Esophagus squamous epithelium (tissue), 5 donors: ENCODE results near the gene PCNX4. TPM values are rescaled to one million over a fixed set of nuclear protein-coding genes. Genes with fewer than 3 reads are reported as not detected.

Experiments
- DNase-seq: peaks from one replicate; lab custom pipeline; 2025; lab: John Stamatoyannopoulos, UW
- H3K27ac ChIP-seq, 4 donors: fragments of 200-600 bp; sonication (generic); one replicate each; pipeline ENCODE4 v1.5.1; 2016 to 2019; ENCODE audit warnings: mild to moderate bottlenecking in 1 of 4
- H3K27me3 ChIP-seq, 4 donors: fragments of 200-600 bp; sonication (generic); 1 replicate in 3 of 4; 2 replicates in 1 of 4; pipeline versions ENCODE4 v1.5.1 to v1.6.0; 2017 to 2021; ENCODE audit warnings: antibody characterized with exemption in 1 of 4
- H3K36me3 ChIP-seq, 3 donors: fragments of 200-600 bp; sonication (generic); one replicate each; pipeline ENCODE4 v1.5.1; 2016 to 2019
- H3K4me1 ChIP-seq, 3 donors: fragments of 200-600 bp; sonication (generic); one replicate each; pipeline ENCODE4 v1.5.1; 2017 to 2019
- H3K4me3 ChIP-seq, 4 donors: fragments of 200-600 bp; sonication (generic); 1 replicate in 3 of 4; 2 replicates in 1 of 4; pipeline ENCODE4 v1.5.1; 2016 to 2019; ENCODE audit warnings: mild to moderate bottlenecking in 2 of 4, moderate library complexity in 1 of 4
- H3K9me3 ChIP-seq, 3 donors: fragments of 200-600 bp; sonication (generic); one replicate each; pipeline ENCODE4 v1.5.1; 2016 to 2019
- POLR2A ChIP-seq, 4 donors: fragments of 450-650 bp; IDR thresholded peaks; one replicate each; pipeline ENCODE4 v1.6.1; 2017; ENCODE audit warnings: antibody characterized with exemption in 4 of 4, mild to moderate bottlenecking in 4 of 4, moderate library complexity in 3 of 4
- WGBS, 2 donors: methylation state at CpG; one replicate each; pipeline ENCODE4 v1.1.5; 2018; 5-methylcytosine and 5-hydroxymethylcytosine counted together
- intact Hi-C: fragments of 100-400 bp; cut with DNase I; formaldehyde crosslinking; loops from one replicate; pipeline ENCODE4 v1.15.0; 2022
- total RNA-seq, 4 donors: library from RNA; depleted of rRNA; stranded (reverse); fragments of >200 nt; gene quantifications; one replicate each; pipeline ENCODE4 v1.1.0, GENCODE V29; 2016
- TF ChIP-seq, protein P1 (sequence below), 6 experiments: fragments of 450-650 bp in 4 of 6; fragments of 200-600 bp in 2 of 6; sonication (generic) in 2 of 6; IDR thresholded peaks; one replicate each; pipeline ENCODE4 v1.5.1; 2016 to 2019; ENCODE audit warnings: antibody characterized with exemption in 6 of 6, mild to moderate bottlenecking in 4 of 6, moderate library complexity in 4 of 6
- donor health status: DM: yes; HTN: yes; CAD: no.

PCNX4 gene
- total RNA-seq, 4 donors from 2014 or later, result 9.4 to 31.1 (median 18.7) TPM

DNA sequence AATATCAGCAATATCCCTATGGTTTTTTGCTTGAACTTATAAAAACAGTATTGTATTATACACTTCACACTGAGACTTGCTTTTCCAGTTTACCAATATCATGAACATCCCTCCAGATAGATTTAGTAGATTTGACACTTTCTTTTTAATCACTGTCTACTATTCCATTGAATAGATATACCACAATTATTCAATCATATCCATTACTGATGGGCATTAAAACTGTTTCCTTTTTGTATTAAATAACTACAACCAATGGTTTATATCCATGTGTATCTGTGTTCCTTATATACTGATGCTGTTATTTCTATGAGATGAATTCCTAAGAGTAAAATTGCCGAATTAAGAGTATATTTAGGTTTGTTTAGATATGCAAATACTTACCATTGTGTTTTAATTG is 86.4 kb downstream of the PCNX4 start:
- Histone ChIP-seq H3K27me3 (no peaks in the 10 kb centered on the region), H3K4me3 (no peak overlapping the region), H3K36me3 (no peaks in the 10 kb centered on the region), H3K4me1 (peaks cover 0 to 11% (median 0%) of the 10 kb centered on the region in 3 donors), H3K9me3 (no peaks in the 10 kb centered on the region), H3K27ac (no peak overlapping the region)
- no peak for DNase-seq
- 85 to 100% methylated on average over 1 of the region's 1 CpG for WGBS, 2 donors
- TF ChIP-seq POLR2A (IDR thresholded peaks at IDR 0.05), result no peak
- TF ChIP-seq, protein P1, sequence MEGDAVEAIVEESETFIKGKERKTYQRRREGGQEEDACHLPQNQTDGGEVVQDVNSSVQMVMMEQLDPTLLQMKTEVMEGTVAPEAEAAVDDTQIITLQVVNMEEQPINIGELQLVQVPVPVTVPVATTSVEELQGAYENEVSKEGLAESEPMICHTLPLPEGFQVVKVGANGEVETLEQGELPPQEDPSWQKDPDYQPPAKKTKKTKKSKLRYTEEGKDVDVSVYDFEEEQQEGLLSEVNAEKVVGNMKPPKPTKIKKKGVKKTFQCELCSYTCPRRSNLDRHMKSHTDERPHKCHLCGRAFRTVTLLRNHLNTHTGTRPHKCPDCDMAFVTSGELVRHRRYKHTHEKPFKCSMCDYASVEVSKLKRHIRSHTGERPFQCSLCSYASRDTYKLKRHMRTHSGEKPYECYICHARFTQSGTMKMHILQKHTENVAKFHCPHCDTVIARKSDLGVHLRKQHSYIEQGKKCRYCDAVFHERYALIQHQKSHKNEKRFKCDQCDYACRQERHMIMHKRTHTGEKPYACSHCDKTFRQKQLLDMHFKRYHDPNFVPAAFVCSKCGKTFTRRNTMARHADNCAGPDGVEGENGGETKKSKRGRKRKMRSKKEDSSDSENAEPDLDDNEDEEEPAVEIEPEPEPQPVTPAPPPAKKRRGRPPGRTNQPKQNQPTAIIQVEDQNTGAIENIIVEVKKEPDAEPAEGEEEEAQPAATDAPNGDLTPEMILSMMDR (IDR thresholded peaks at IDR 0.05), result no peak
- intact Hi-C loops, result no loop called here

DNA sequence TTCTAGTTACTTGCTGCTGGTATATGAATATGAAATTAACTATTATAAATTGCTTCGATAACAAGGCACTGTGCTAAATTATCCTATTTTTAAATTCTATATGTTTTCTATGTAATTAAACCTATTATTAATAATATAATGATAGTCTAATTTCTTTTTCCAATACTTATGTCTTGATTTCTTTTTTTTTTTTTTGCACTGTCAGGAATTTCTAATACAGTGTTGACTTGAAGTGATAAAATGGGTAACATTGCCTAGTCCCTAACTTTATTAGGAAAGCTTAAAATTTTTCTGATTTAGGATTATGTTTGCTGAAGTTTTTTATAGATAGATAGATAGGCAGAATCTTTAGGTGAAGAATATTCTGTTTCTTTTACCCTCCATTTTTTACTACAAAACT is 87.1 kb downstream of the PCNX4 start:
- WGBS, 2 donors, result 94 to 96% methylated on average over 1 of the region's 1 CpG
- TF ChIP-seq POLR2A (IDR thresholded peaks at IDR 0.05), result no peak
- TF ChIP-seq, protein P1 (IDR thresholded peaks at IDR 0.05), result no peak
- intact Hi-C loops, result no loop called here

DNA sequence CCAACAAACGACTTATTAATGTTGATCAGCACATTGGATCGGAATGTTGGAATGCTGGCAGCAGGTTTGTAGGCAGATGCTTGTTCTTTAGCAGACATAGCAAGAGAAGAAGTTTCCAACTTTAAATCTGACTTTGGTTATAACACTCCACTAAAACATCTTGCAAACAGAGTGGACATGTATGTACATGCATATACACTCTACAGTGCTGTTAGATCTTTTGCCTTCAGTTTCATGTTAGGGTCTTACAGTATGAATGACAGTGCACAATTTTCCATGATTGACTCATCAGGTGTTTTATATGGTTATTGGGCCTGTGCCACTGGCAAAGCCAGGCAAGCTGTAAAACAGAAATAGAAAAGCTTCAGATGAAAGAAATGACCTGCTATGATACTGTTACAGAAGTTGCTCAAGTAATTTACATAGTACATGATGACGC is 87.7 kb downstream of the PCNX4 start:
- TF ChIP-seq POLR2A (IDR thresholded peaks at IDR 0.05), result no peak
- TF ChIP-seq, protein P1 (IDR thresholded peaks at IDR 0.05), result no peak
- H3K4me1 ChIP-seq, result peaks cover 0 to 20% (median 8%) of the 10 kb centered on the region in 3 donors
- DNase-seq, result no peak
- no peaks in the 10 kb centered on the region for H3K27me3 ChIP-seq
- H3K4me3 ChIP-seq, result no peak overlapping the region
- H3K36me3 ChIP-seq, result no peaks in the 10 kb centered on the region
- intact Hi-C loops, result no loop called here
- H3K27ac ChIP-seq, result peak overlapping the region in 2 of 4 donors; percentile 0 to 7
- 26 to 47% methylated on average over 3 of the region's 3 CpGs for WGBS, 2 donors
- H3K9me3 ChIP-seq, result no peaks in the 10 kb centered on the region

More for the DNA sequence above, 87.1 kb downstream of the PCNX4 start:
- no peak overlapping the region for H3K4me3 ChIP-seq
- H3K27me3 ChIP-seq, result no peaks in the 10 kb centered on the region
- no peak overlapping the region for H3K27ac ChIP-seq
- H3K4me1 ChIP-seq, result peaks cover 0 to 15% (median 4%) of the 10 kb centered on the region in 3 donors
- H3K36me3 ChIP-seq, result no peaks in the 10 kb centered on the region
- H3K9me3 ChIP-seq, result no peaks in the 10 kb centered on the region
- no peak for DNase-seq

DNA sequence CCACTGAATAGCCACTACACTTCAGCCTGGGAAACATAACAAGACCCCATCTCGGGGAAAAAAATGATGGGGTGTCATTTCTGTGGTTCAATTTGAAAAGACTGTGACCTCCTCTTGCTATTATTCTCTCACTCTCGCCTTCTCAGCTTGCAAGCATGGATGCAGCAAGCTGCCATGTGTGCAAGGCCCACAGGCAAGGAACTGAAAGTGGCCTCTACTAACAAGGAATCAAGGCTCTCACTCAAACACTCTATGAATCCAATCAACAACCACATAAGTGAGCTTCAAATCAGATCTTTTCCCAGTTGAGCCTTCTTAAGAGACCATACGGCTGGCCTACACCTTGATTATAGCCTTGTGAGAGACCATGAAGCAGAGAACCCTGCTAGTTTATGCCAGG is 91.4 kb downstream of the PCNX4 start:
- intact Hi-C loops, result no loop called here
- no peak for DNase-seq
- H3K4me1 ChIP-seq, result peaks cover 0 to 20% (median 8%) of the 10 kb centered on the region in 3 donors
- no peaks in the 10 kb centered on the region for H3K9me3 ChIP-seq
- H3K27ac ChIP-seq, result no peak overlapping the region
- H3K27me3 ChIP-seq, result no peaks in the 10 kb centered on the region
- no peak overlapping the region for H3K4me3 ChIP-seq
- WGBS, 2 donors, result 92 to 100% methylated on average over 3 of the region's 3 CpGs
- H3K36me3 ChIP-seq, result no peaks in the 10 kb centered on the region
- TF ChIP-seq POLR2A (IDR thresholded peaks at IDR 0.05), result no peak

DNA sequence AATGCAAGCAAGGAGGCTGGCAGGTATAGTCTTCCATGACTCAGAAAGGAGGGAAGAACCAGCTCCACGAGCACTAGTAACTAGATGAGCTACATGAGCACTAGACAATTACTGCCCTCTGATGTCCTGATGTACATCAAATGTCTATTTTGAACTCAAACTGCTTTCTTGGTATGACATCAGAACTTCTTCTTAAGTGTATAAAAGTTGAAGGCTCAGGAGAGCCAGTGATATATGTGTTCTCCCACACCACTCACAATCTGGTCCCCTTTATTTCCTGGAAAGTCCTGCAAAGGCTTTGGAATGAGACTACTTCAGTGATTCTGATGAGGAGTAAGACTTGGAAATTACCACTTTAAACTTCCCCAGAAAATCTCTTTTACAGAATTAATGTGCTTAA is 92.0 kb downstream of the PCNX4 start:
- 20 to 22% methylated on average over 1 of the region's 1 CpG for WGBS, 2 donors
- peak overlapping the region in 3 of 4 donors; percentile 45 to 63 (median 58) for H3K27ac ChIP-seq
- no peak for TF ChIP-seq POLR2A (IDR thresholded peaks at IDR 0.05)
- TF ChIP-seq, protein P1 (IDR thresholded peaks at IDR 0.05), result no peak
- no peaks in the 10 kb centered on the region for H3K27me3 ChIP-seq
- no peak for DNase-seq
- H3K36me3 ChIP-seq, result no peaks in the 10 kb centered on the region
- no peaks in the 10 kb centered on the region for H3K9me3 ChIP-seq
- peak overlapping the region in 3 of 4 donors; percentile 40 to 65 (median 45) for H3K4me3 ChIP-seq
- H3K4me1 ChIP-seq, result peaks cover 0 to 20% (median 8%) of the 10 kb centered on the region in 3 donors
- intact Hi-C loops, result no loop called here
